Stimulated activated CD4-positive, alpha-beta T cell treated with anti-CD3 and anti-CD28 coated beads, Interleukin-1b, Interleukin-23, amount 100 ng/mL, for 4 hours (primary cell): Measurements from ENCODE around the gene DXO.
"Not testable (repeated sequence)": the region's sequence is repeated elsewhere in the genome, so short reads cannot be mapped to it uniquely, and the experiment has no call there.

Source experiments
- DNase-seq, 2 donors: peaks; one replicate each; pipeline ENCODE4 v3.0.0-alpha.2; 2020; ENCODE audit warnings: low read depth in 2 of 2

DXO gene

GRCh38 chr6:31971993-31972708 lies at the start of gene DXO:
Gene DXO (minus strand): TSS chr6:31972138. CDS start chr6:31971675, 463 bp downstream.
- DNase-seq: peak; percentile 91 to 94

- DNase-seq: not testable (repeated sequence)
Measured at GRCh38 chr6:32014547-32014946, 42.6 kb upstream of the DXO start, which contains the start of gene C4B. Gene C4B (plus strand): TSS chr6:32014795. CDS start chr6:32014846, 51 bp downstream.

GRCh38 chr6:32013738-32014137 lies 41.8 kb upstream of the DXO start:
- DNase-seq: not testable (repeated sequence)

GRCh38 chr6:32012941-32013617 lies 41.1 kb upstream of the DXO start:
- DNase-seq: not testable (repeated sequence)

- not testable (repeated sequence) for DNase-seq
Measured at GRCh38 chr6:32010856-32011530, 39.1 kb upstream of the DXO start.

GRCh38 chr6:32009537-32009936 lies 37.6 kb upstream of the DXO start:
- not testable (repeated sequence) for DNase-seq

GRCh38 chr6:32008616-32009015 lies 36.7 kb upstream of the DXO start:
- DNase-seq: not testable (repeated sequence)

- DNase-seq: not testable (repeated sequence)
Measured at GRCh38 chr6:32008037-32008436, 36.1 kb upstream of the DXO start.

GRCh38 chr6:32007086-32007485 lies 35.1 kb upstream of the DXO start:
- not testable (repeated sequence) for DNase-seq

- not testable (repeated sequence) for DNase-seq
Measured at GRCh38 chr6:32005991-32006529, 34.1 kb upstream of the DXO start.

GRCh38 chr6:32005538-32005880 lies 33.6 kb upstream of the DXO start:
- DNase-seq: not testable (repeated sequence)

GRCh38 chr6:32004864-32005537 lies 33.1 kb upstream of the DXO start:
- not testable (repeated sequence) for DNase-seq

GRCh38 chr6:32004393-32004792 lies 32.5 kb upstream of the DXO start:
- not testable (repeated sequence) for DNase-seq

GRCh38 chr6:32003301-32003700 lies 31.4 kb upstream of the DXO start:
- DNase-seq: not testable (repeated sequence)

GRCh38 chr6:32002546-32003268 lies 30.8 kb upstream of the DXO start:
- DNase-seq: not testable (repeated sequence)

GRCh38 chr6:31996385-31996784 lies 24.4 kb upstream of the DXO start:
- not testable (repeated sequence) for DNase-seq

- not testable (repeated sequence) for DNase-seq
Measured at GRCh38 chr6:31994421-31994820, 22.5 kb upstream of the DXO start.

- DNase-seq: not testable (repeated sequence)
Measured at GRCh38 chr6:31989363-31989762, 17.4 kb upstream of the DXO start.

- not testable (repeated sequence) for DNase-seq
Measured at GRCh38 chr6:31981744-31982143, 9.8 kb upstream of the DXO start, which contains the start of gene C4A. Gene C4A (plus strand): TSS chr6:31982057. CDS start chr6:31982108, 51 bp downstream.

- DNase-seq: not testable (repeated sequence)
Measured at GRCh38 chr6:31980998-31981397, 9.1 kb upstream of the DXO start.
